NCI-H748 (cell line): ENCODE data around the gene RAPGEF1.
"Not testable (repeated sequence)": the region's sequence is repeated elsewhere in the genome, so short reads cannot be mapped to it uniquely, and the experiment has no call there.

Source experiments
- DNase-seq: peaks from one replicate; lab custom pipeline; 2025; ENCODE audit not compliant: unreplicated experiment; lab: John Stamatoyannopoulos, UW

RAPGEF1 gene

GRCh38 chr9:131672451-131672850 is 67.4 kb downstream of the RAPGEF1 start:
- DNase-seq = no peak

- DNase-seq = no peak
These were observed 68.7 kb downstream of the RAPGEF1 start for GRCh38 chr9:131671133-131671520.

GRCh38 chr9:131670247-131671132 is 69.4 kb downstream of the RAPGEF1 start:
- no peak for DNase-seq

GRCh38 chr9:131669269-131670157 is 70.4 kb downstream of the RAPGEF1 start:
- DNase-seq = no peak

- DNase-seq = no peak
These were observed 71.2 kb downstream of the RAPGEF1 start for GRCh38 chr9:131668439-131669268.

GRCh38 chr9:131668057-131668438 is 71.8 kb downstream of the RAPGEF1 start:
- DNase-seq = no peak

GRCh38 chr9:131667576-131667975 is 72.3 kb downstream of the RAPGEF1 start:
- DNase-seq = no peak

GRCh38 chr9:131666774-131667173 is 73.1 kb downstream of the RAPGEF1 start:
- no peak for DNase-seq

- DNase-seq = no peak
These were observed 73.8 kb downstream of the RAPGEF1 start for GRCh38 chr9:131666029-131666428.

GRCh38 chr9:131663288-131663687 is 76.6 kb downstream of the RAPGEF1 start:
- no peak for DNase-seq

GRCh38 chr9:131662289-131662621 is 77.6 kb downstream of the RAPGEF1 start:
- DNase-seq = not testable (repeated sequence)

GRCh38 chr9:131661568-131662288 is 78.1 kb downstream of the RAPGEF1 start:
- DNase-seq = no peak

GRCh38 chr9:131660466-131661405 is 79.1 kb downstream of the RAPGEF1 start:
- DNase-seq = no peak

GRCh38 chr9:131658377-131659129 is 81.3 kb downstream of the RAPGEF1 start:
- no peak for DNase-seq

GRCh38 chr9:131657940-131658339 is 81.9 kb downstream of the RAPGEF1 start:
- no peak for DNase-seq

- no peak for DNase-seq
These were observed 82.4 kb downstream of the RAPGEF1 start for GRCh38 chr9:131657456-131657855.

- DNase-seq = no peak
These were observed 82.9 kb downstream of the RAPGEF1 start for GRCh38 chr9:131657037-131657377.

- DNase-seq = no peak
These were observed 83.4 kb downstream of the RAPGEF1 start for GRCh38 chr9:131656356-131657036.
